ENCODE data around the gene ITPR2. TPM values are rescaled to one million over a fixed set of nuclear protein-coding genes. Genes with fewer than 3 reads are reported as not detected.

The ITPR2 gene
- total and polyA plus RNA-seq, 2 of the 13 experiments (the other 11 are each of a cell fraction or from before 2014, with no cell fraction given): 31.9 to 81.9 TPM

DNA sequence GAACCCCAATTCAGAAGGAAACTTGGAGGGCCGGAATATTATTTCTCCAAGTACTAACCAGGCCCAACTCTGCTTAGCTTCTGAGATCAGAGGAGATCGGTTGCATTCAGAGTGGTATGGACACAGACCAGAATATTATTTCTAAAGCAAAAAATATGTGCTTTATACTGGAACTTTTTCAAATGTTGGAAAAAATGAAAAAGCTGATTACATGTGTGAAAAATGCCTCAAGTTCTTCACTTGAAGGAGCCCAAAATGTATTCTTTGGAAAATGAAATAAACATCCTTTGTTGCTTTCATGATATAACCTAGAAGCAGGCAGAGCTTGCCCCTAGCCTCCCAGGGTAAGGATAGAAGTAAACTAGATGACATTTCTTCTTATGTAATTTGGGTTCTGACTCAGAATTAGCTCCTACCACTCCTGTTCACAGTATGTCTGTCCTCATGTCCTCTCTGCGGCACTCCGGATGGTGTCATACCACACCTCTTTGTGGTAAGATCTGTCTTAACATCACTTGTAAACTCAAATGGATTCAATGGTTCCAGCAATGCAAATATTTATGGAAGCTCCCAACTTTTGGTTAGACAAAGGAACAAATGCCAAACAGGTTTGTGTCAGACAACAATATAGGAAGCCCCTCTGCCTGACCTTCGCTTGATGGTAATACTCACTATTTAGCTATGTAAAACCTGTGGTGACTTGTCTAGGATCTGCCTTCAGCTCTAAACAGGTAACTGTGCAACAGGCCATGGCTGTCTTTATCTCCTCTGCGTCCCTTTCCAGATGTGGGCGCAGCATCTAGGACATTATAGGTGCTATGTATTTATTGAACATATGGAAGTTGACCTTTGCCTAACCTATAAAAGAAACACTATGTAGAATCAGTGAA, 459.1 kb downstream of the ITPR2 start:
- no peak overlapping the region for H3K27ac ChIP-seq (ENCODE audit: extremely low read length, insufficient read depth, low read length)
- H3K4me3 ChIP-seq (replicated peaks in 1 of 3; ENCODE audit: insufficient read depth in 1 of 3, low read depth in 2 of 3, low read length in 3 of 3): no peak overlapping the region
- no peaks in the 10 kb centered on the region for H3K27me3 ChIP-seq (ENCODE audit: control insufficient read depth in 1 of 2, insufficient read depth in 2 of 2, low read length in 2 of 2)
- H3K79me2 ChIP-seq (ENCODE audit: insufficient read depth, low read length): no peaks in the 10 kb centered on the region
- WGBS (ENCODE audit: low lambda C conversion rate): 94% methylated on average over 7 of the region's 7 CpGs
- FAIRE-seq (no peak), ATAC-seq (no peak), DNase-seq (ENCODE audit: low spot score) (no peak)
- no TSS peak for BruUV-seq (replicated peaks)
- H3K4me2 ChIP-seq (ENCODE audit: low read depth, low read length): no peak overlapping the region
- no peaks in the 10 kb centered on the region for H3K9me3 ChIP-seq (ENCODE audit: low read length)
- H3K36me3 ChIP-seq (replicated peaks in 1 of 2; ENCODE audit: control insufficient read depth in 1 of 2, insufficient read depth in 2 of 2, low read length in 2 of 2): peaks cover 4 to 36% of the 10 kb centered on the region in 2 experiments; a peak in 4 of 5 replicates
- TF ChIP-seq RBM22 (optimal IDR thresholded peaks at IDR 0.05; ENCODE audit: low read length) (peak; percentile 76), CREM (IDR thresholded peaks at IDR 0.05) (no peak), CREM (CRISPR knock-in tag; IDR thresholded peaks at IDR 0.05) (no peak)
- H4K20me1 ChIP-seq (ENCODE audit: insufficient read depth, low read length): no peaks in the 10 kb centered on the region
- in situ Hi-C loops (cut with HindIII; ENCODE audit: extremely low pct_ligation_motif_present, low pct_unique_long_range_greater_than_20kb): no loop called here
- intact Hi-C loops (cut with micrococcal nuclease; ENCODE audit: unreplicated experiment): no loop called here
- H3K9ac ChIP-seq (ENCODE audit: insufficient read depth, low read depth, low read length): no peak overlapping the region
- H3K4me1 ChIP-seq (ENCODE audit: insufficient read depth, low read length): no peaks in the 10 kb centered on the region
- H2AFZ ChIP-seq (ENCODE audit: low read length): no peak overlapping the region
- ChIA-PET CTCF (ENCODE audit: low intra/inter-chr PET ratio, low total read pairs) (no interaction called here), POLR2A (no interaction called here)

DNA sequence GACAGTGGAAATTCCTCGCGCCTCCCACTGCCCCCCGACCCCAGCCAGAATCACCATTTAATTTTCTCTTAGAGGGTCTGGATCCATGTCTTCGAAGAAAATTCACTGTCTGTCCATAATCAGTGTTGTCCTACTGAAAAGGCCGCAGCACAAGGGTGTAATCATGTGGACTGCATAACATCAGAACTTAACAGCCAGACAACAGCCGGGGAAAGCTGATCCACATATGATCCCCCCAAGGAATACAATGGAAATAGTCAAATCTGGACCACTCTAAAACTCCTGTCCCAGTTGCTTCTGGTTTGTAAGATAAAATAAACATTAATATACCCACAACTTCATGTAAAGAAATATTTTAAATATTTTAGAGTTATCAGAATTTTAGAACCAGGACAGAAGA, 460.1 kb downstream of the ITPR2 start:
- Histone ChIP-seq H3K9ac (ENCODE audit: insufficient read depth, low read depth, low read length) (no peak overlapping the region), H2AFZ (ENCODE audit: low read length) (no peak overlapping the region), H3K4me1 (ENCODE audit: insufficient read depth, low read length) (no peaks in the 10 kb centered on the region), H3K27me3 (ENCODE audit: control insufficient read depth in 1 of 2, insufficient read depth in 2 of 2, low read length in 2 of 2) (no peaks in the 10 kb centered on the region), H3K4me2 (ENCODE audit: low read depth, low read length) (no peak overlapping the region), H3K79me2 (ENCODE audit: insufficient read depth, low read length) (no peaks in the 10 kb centered on the region), H3K36me3 (replicated peaks in 1 of 2; ENCODE audit: control insufficient read depth in 1 of 2, insufficient read depth in 2 of 2, low read length in 2 of 2) (peaks cover 3 to 36% of the 10 kb centered on the region in 2 experiments; a peak in 4 of 5 replicates), H4K20me1 (ENCODE audit: insufficient read depth, low read length) (no peaks in the 10 kb centered on the region), H3K4me3 (replicated peaks in 1 of 3; ENCODE audit: insufficient read depth in 1 of 3, low read depth in 2 of 3, low read length in 3 of 3) (no peak overlapping the region), H3K9me3 (ENCODE audit: low read length) (no peaks in the 10 kb centered on the region), H3K27ac (ENCODE audit: extremely low read length, insufficient read depth, low read length) (no peak overlapping the region)
- in situ Hi-C loops (cut with HindIII; ENCODE audit: extremely low pct_ligation_motif_present, low pct_unique_long_range_greater_than_20kb): no loop called here
- ChIA-PET CTCF (ENCODE audit: low intra/inter-chr PET ratio, low total read pairs) (no interaction called here), POLR2A (no interaction called here)
- ATAC-seq: no peak
- no TSS peak for BruUV-seq (replicated peaks)
- no peak for FAIRE-seq
- no peak for DNase-seq (ENCODE audit: low spot score)
- intact Hi-C loops (cut with micrococcal nuclease; ENCODE audit: unreplicated experiment): no loop called here
- 100% methylated on average over 6 of the region's 6 CpGs for WGBS (ENCODE audit: low lambda C conversion rate)
- TF ChIP-seq ZNF10 (CRISPR knock-in tag; IDR thresholded peaks at IDR 0.05; ENCODE audit: borderline replicate concordance, low read depth) (no peak), ZNF773 (CRISPR knock-in tag; IDR thresholded peaks at IDR 0.05; ENCODE audit: borderline replicate concordance) (no peak), ZNF350 (CRISPR knock-in tag; IDR thresholded peaks at IDR 0.05; ENCODE audit: borderline replicate concordance, low read depth) (no peak), CREB1 (IDR thresholded peaks at IDR 0.05) (no peak), CREB1 (CRISPR knock-in tag; IDR thresholded peaks at IDR 0.05) (no peak), ZNF7 (CRISPR knock-in tag; IDR thresholded peaks at IDR 0.05) (no peak), AGO2 (optimal IDR thresholded peaks at IDR 0.05; ENCODE audit: low read depth, low read length) (no peak)
- TF ChIP-seq, protein P1, sequence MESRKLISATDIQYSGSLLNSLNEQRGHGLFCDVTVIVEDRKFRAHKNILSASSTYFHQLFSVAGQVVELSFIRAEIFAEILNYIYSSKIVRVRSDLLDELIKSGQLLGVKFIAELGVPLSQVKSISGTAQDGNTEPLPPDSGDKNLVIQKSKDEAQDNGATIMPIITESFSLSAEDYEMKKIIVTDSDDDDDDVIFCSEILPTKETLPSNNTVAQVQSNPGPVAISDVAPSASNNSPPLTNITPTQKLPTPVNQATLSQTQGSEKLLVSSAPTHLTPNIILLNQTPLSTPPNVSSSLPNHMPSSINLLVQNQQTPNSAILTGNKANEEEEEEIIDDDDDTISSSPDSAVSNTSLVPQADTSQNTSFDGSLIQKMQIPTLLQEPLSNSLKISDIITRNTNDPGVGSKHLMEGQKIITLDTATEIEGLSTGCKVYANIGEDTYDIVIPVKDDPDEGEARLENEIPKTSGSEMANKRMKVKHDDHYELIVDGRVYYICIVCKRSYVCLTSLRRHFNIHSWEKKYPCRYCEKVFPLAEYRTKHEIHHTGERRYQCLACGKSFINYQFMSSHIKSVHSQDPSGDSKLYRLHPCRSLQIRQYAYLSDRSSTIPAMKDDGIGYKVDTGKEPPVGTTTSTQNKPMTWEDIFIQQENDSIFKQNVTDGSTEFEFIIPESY (CRISPR knock-in tag; IDR thresholded peaks at IDR 0.05): no peak
- TF ChIP-seq, protein P2, sequence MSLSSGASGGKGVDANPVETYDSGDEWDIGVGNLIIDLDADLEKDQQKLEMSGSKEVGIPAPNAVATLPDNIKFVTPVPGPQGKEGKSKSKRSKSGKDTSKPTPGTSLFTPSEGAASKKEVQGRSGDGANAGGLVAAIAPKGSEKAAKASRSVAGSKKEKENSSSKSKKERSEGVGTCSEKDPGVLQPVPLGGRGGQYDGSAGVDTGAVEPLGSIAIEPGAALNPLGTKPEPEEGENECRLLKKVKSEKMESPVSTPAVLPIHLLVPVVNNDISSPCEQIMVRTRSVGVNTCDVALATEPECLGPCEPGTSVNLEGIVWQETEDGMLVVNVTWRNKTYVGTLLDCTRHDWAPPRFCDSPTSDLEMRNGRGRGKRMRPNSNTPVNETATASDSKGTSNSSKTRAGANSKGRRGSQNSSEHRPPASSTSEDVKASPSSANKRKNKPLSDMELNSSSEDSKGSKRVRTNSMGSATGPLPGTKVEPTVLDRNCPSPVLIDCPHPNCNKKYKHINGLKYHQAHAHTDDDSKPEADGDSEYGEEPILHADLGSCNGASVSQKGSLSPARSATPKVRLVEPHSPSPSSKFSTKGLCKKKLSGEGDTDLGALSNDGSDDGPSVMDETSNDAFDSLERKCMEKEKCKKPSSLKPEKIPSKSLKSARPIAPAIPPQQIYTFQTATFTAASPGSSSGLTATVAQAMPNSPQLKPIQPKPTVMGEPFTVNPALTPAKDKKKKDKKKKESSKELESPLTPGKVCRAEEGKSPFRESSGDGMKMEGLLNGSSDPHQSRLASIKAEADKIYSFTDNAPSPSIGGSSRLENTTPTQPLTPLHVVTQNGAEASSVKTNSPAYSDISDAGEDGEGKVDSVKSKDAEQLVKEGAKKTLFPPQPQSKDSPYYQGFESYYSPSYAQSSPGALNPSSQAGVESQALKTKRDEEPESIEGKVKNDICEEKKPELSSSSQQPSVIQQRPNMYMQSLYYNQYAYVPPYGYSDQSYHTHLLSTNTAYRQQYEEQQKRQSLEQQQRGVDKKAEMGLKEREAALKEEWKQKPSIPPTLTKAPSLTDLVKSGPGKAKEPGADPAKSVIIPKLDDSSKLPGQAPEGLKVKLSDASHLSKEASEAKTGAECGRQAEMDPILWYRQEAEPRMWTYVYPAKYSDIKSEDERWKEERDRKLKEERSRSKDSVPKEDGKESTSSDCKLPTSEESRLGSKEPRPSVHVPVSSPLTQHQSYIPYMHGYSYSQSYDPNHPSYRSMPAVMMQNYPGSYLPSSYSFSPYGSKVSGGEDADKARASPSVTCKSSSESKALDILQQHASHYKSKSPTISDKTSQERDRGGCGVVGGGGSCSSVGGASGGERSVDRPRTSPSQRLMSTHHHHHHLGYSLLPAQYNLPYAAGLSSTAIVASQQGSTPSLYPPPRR (CRISPR knock-in tag; IDR thresholded peaks at IDR 0.05; ENCODE audit: borderline replicate concordance): no peak
